Activated gamma-delta T cell treated with anti-CD3 and anti-CD28 coated beads, Interleukin-2, amount 50 U/mL, for 16 hours (primary cell): ENCODE results near the gene DLG5.

Experiments used
- DNase-seq: peaks from one replicate; pipeline ENCODE4 v3.0.0-alpha.2; 2020; ENCODE audit warnings: low read depth

The DLG5 gene

GRCh38 chr10:77892021-77892739 lies 34.4 kb downstream of the DLG5 start:
- DNase-seq, result no peak

GRCh38 chr10:77890097-77890496 lies 36.5 kb downstream of the DLG5 start:
- DNase-seq, result no peak

DNA sequence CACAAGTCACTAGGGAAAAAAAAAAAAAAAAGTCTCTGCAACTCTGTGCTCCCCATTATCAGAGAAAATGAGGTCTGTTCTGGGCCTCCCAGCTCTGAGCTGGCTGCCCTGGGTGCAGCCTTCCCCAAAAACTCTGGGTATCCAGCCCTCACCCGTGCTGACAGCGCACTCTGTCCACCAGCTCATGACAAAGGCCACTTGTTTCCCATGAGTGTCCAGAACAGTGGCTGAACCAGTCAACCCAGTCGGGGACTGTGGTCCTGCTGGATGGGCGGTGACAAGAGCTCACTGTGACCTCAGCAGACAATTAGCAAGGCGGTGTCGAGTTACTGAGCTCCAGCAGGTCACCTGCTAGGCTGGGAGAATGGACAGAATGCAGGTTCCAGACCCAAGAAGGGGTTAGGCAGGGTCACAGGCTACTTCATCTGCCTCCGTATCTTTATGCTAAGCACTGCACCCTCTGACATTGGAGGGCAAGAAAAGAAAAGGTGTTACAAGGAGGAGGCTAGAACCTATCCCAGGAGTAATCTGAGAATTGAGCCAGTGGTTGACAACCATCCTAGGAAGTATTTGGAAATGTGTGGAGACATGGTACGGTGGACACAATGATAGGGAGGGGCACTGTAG lies 37.2 kb downstream of the DLG5 start:
- no peak for DNase-seq

DNA sequence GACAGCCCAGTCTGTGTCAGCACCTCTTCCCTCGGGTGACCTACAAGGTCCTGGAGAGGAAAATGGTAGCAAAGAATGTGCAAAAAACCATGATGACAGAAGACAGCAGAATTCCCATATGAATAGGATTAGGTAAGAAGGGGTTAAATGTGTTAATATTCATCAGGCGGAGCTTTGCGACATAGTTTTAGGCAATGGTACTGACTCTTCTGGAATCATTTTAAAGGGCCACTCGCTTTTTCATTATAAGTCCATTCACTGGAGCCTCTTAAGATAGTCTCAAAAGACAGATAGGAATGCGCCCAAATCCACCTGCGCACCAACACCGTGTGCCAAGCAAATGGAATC lies 38.2 kb downstream of the DLG5 start:
- DNase-seq, result no peak

GRCh38 chr10:77887631-77888355 lies 38.8 kb downstream of the DLG5 start:
- DNase-seq, result no peak

GRCh38 chr10:77886795-77887355 lies 39.7 kb downstream of the DLG5 start:
- DNase-seq, result no peak

GRCh38 chr10:77884181-77884580 lies 42.4 kb downstream of the DLG5 start:
- DNase-seq, result no peak

- DNase-seq, result no peak
Measured at GRCh38 chr10:77881636-77882035, 44.9 kb downstream of the DLG5 start.

GRCh38 chr10:77881222-77881621 lies 45.3 kb downstream of the DLG5 start:
- no peak for DNase-seq

GRCh38 chr10:77879710-77880109 lies 46.8 kb downstream of the DLG5 start:
- no peak for DNase-seq

- DNase-seq, result no peak
Measured at GRCh38 chr10:77879065-77879464, 47.5 kb downstream of the DLG5 start.

DNA sequence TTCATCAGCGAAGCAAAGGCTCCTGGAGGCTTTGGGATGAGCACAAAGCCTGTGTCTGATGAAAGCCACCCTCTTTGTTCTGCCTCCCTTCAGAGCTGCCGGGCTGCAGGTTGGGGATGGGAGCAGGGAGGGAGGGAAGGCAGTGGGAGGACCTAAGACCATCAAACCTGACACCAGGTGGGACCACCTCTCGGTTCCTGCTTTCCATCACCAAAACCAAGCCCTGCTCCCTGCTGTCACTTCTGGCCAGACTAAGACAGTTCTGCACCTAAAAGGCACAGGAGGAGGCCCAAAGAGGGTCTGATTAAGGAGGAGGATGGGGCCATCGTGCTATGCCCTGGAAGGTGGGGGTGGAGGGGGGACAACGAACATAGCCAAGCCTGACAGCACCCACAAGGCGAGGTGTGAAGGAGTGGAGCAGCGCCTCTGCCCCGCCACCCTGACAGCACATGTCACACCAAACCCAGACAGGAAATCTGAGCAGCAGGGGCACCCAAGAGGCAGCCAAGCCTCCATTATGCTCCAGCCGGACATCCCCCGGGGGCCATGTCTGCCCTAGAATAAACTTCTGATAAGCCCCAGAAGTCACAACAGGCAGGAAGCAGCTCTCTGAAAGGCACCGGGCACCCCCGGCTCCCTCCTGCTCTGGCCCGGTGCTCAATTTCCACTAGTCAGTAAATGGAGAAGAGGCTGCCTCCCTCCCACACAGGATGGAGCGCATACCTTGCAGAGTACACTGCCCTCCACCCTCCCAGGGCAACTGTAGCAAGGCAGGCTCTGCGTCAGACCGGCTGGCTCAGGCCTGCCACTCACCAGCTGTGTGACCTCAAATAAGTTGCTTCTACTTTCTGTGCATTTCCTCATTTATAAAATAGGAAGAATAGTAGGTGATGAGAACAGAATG lies 48.9 kb downstream of the DLG5 start:
- DNase-seq, result peak; percentile 40

DNA sequence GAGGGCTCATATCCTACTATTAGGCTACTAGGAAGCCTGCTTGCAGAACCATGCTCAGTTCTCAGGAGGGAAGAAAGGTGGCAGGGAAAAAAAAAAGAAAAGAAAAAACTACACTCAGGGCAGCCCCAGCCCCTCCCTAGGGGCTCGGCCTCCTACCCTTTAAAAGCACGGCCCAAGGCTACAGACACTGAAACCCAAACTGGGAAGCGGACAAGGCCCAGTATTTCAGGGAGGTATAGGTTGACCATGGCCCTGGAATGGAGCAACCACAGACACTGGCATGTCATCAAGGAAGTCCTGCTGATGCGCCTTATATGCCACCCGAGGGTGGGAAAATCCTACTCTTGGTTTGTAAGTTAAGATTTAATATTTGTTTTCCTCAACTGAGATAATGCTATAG lies 50.8 kb downstream of the DLG5 start:
- no peak for DNase-seq

DNA sequence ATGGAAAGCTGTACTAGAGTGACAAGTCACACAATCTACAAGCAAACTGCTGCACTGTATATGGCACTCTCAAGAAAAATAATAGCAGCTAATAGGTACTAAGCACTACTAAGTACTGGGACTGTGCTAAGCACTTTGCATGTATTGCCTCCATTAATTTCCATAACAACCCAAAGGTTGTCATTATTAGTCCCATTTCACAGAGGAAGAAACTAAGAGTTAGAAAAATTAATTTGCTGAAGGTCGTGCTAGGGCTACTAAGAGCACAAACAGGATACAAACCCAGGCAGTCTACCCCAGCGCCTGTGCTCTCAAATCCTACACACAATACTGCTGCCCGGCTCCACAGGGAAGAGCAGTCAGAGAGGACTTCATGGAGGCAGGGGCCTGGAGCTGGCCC lies 51.7 kb downstream of the DLG5 start:
- no peak for DNase-seq

DNA sequence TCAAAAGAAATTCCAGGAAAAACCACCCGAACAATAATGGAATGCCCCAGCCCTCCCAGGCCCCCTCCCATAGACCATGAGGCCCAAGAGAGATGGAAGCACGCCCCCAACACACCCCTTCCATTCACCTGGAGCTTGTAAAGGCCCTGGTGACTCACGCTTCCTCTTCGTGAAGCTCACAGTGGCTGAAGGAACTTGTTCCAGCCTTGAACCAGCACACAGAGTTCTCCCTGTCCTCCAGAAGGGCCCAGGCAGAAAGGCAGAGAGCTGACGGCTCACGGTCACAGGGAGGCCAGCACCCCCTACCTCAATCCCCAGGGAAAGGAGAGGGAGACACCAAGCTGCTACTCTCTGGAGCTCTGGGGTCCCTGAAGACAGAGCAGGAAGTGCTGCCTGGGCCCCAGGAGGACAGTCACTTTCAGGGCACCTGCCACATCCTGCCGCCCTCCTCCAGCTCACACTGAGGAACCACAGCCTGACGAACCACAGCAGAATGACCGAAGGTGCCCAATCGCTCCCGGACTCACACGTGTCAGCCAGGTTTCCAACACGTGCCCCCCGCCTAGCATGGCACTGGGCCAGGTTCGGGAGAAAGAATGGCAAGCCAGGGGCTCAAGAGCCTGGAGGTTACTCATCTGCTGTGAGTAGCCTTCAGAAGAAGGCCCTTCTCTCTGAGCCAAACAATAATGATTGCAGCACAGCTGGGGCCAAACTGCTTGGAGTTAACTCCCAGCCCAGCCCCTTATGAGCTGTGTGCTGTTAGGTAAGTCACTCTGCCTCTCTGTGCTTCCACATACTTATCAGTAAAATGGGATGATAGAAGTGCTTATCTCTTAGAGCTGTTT lies 52.8 kb downstream of the DLG5 start:
- peak; percentile 27 for DNase-seq

- no peak for DNase-seq
Measured at GRCh38 chr10:77872947-77873535, 53.5 kb downstream of the DLG5 start.

GRCh38 chr10:77872151-77872946 lies 54.2 kb downstream of the DLG5 start:
- DNase-seq, result no peak

DNA sequence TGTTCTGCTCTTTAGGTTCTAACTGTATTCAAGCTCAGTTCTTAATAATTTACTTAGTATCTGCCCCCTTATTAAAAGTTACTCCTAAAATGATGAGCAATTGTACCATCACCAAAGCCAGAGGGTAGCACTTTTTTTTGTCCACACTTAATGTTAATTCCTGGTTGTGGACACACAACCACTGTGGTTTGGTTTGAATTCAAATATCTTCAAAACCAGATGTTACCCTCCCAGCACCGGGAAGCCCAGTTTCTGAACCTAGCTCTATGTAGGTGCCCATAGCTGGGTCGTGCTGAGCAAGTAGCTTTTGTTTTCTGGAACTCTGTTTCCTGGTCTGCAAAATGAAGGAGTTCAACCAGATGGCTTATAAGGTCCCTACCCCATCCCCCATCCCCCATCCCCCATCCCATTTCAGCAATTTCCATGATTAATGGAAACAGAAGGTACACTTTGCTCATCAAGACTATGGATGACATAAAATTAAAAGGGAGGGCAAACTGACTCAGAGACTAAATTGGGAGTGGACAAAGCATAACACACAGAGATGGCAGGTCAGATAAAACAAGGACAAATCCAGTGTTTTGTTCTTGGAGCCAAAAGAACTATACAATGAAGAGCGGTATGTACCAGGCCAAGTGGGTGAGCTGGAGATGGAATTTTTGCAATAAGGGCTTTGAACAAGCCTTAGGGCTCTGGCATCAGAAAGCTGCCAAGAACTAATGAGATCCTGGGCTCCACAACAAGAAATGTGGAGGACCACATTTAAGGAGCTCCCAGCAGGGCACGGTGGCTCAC lies 56.7 kb downstream of the DLG5 start:
- DNase-seq, result no peak

DNA sequence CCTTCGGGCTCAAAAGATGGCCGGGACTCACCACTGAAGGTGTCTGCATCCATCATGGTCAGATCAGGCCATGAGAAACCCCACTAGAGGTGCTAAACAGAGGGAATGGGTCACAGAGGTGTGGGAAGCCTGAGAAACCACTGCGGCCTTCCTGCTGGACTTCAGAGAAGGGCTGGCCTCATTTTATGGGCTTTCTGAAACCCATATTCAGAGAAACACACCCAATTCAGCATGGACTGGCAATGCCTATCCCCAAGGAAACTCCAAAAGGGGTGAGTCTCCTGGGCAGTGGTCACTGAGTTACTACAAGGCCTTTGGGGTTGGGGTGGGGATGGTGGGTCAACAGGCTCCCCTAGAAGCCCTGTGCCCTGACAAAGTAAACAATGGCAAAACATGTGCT lies 58.0 kb downstream of the DLG5 start:
- DNase-seq, result no peak
